ENCODE measurements around the gene EEF1AKMT3. TPM values are rescaled to one million over a fixed set of nuclear protein-coding genes. Genes with fewer than 3 reads are reported as not detected.

Gene EEF1AKMT3
- total RNA-seq, 2 donors from 2014 or later, result 1.9 to 3.6 TPM

GRCh38 chr12:57783466-57783801 lies 11.0 kb downstream of the EEF1AKMT3 start:
- no peaks in the 10 kb centered on the region for H3K9me3 ChIP-seq
- H3K4me1 ChIP-seq, result peaks cover 0 to 16% of the 10 kb centered on the region in 2 donors
- no peak for DNase-seq (ENCODE audit: low spot score)
- no peak for TF ChIP-seq CTCF (IDR thresholded peaks at IDR 0.05)
- H3K27ac ChIP-seq, result no peak overlapping the region
- no peaks in the 10 kb centered on the region for H3K27me3 ChIP-seq
- peaks cover 39% of the 10 kb centered on the region for H3K36me3 ChIP-seq
- peak overlapping the region; percentile 77 to 100 for H3K4me3 ChIP-seq

GRCh38 chr12:57783861-57784260 lies 11.4 kb downstream of the EEF1AKMT3 start:
- Histone ChIP-seq H3K4me1 (peaks cover 0 to 16% of the 10 kb centered on the region in 2 donors), H3K27me3 (no peaks in the 10 kb centered on the region), H3K9me3 (no peaks in the 10 kb centered on the region), H3K4me3 (no peak overlapping the region), H3K27ac (no peak overlapping the region), H3K36me3 (peaks cover 41% of the 10 kb centered on the region)
- TF ChIP-seq CTCF (IDR thresholded peaks at IDR 0.05), result no peak
- no peak for DNase-seq (ENCODE audit: low spot score)

GRCh38 chr12:57793920-57794319 lies 21.5 kb downstream of the EEF1AKMT3 start:
- Histone ChIP-seq H3K9me3 (no peaks in the 10 kb centered on the region), H3K36me3 (peaks cover 66% of the 10 kb centered on the region), H3K4me1 (no peaks in the 10 kb centered on the region), H3K27ac (no peak overlapping the region), H3K27me3 (no peaks in the 10 kb centered on the region), H3K4me3 (no peak overlapping the region)
- TF ChIP-seq CTCF (IDR thresholded peaks at IDR 0.05), result no peak
- DNase-seq (ENCODE audit: low spot score), result no peak

- Histone ChIP-seq H3K4me3 (no peak overlapping the region), H3K27me3 (no peaks in the 10 kb centered on the region), H3K4me1 (no peaks in the 10 kb centered on the region), H3K27ac (no peak overlapping the region), H3K9me3 (no peaks in the 10 kb centered on the region), H3K36me3 (peaks cover 70% of the 10 kb centered on the region)
- TF ChIP-seq CTCF (IDR thresholded peaks at IDR 0.05), result no peak
- no peak for DNase-seq (ENCODE audit: low spot score)
These were observed 22.9 kb downstream of the EEF1AKMT3 start for GRCh38 chr12:57795354-57795753.

GRCh38 chr12:57796996-57797395 lies 24.6 kb downstream of the EEF1AKMT3 start:
- H3K4me1 ChIP-seq, result no peaks in the 10 kb centered on the region
- no peak overlapping the region for H3K27ac ChIP-seq
- H3K9me3 ChIP-seq, result no peaks in the 10 kb centered on the region
- no peak for DNase-seq (ENCODE audit: low spot score)
- no peaks in the 10 kb centered on the region for H3K27me3 ChIP-seq
- peaks cover 81% of the 10 kb centered on the region for H3K36me3 ChIP-seq
- no peak for TF ChIP-seq CTCF (IDR thresholded peaks at IDR 0.05)
- H3K4me3 ChIP-seq, result no peak overlapping the region

GRCh38 chr12:57797933-57798332 lies 25.5 kb downstream of the EEF1AKMT3 start:
- Histone ChIP-seq H3K27ac (no peak overlapping the region), H3K4me1 (no peaks in the 10 kb centered on the region), H3K27me3 (no peaks in the 10 kb centered on the region), H3K4me3 (no peak overlapping the region), H3K9me3 (no peaks in the 10 kb centered on the region), H3K36me3 (peaks cover 81% of the 10 kb centered on the region)
- no peak for TF ChIP-seq CTCF (IDR thresholded peaks at IDR 0.05)
- DNase-seq (ENCODE audit: low spot score), result no peak

Measured in right atrium auricular region (tissue), 2 donors.